A673 (cell line): ENCODE data around the gene ZNF664. TPM values are rescaled to one million over a fixed set of nuclear protein-coding genes. Genes with fewer than 3 reads are reported as not detected.

ENCODE experiments used
- BruUV-seq: library from RNA; stranded (reverse); fragments of 400-500 nt; replicated peaks from 2 replicates; lab custom pipeline; 2021; lab: Mats Ljungman, UMichigan
- CTCF ChIA-PET: fragments of 300-600 bp; sonication (Branson Sonifier 250); formaldehyde crosslinking; loops from one replicate; lab custom pipeline; 2022; ENCODE audit warnings: antibody characterized with exemption; lab: Charles Lee
- POLR2A ChIA-PET: fragments of 300-600 bp; sonication (Branson Sonifier 250); formaldehyde crosslinking; loops from one replicate; lab custom pipeline; 2022; ENCODE audit warnings: antibody characterized with exemption; ENCODE audit not compliant: low non-redundant PET; lab: Charles Lee
- DNase-seq: peaks from one replicate; pipeline ENCODE4 v3.0.0-alpha.2; 2015; ENCODE audit warnings: low spot score
- H3K27ac ChIP-seq: fragments of 200-600 bp; sonication (generic); 2 replicates; pipeline ENCODE4 v1.5.1; 2016; ENCODE audit warnings: mixed run types, low read depth, mild to moderate bottlenecking, mixed read lengths, antibody characterized with exemption, low read length; ENCODE audit not compliant: poor library complexity, severe bottlenecking
- H3K27me3 ChIP-seq: fragments of 200-600 bp; sonication (generic); replicated peaks from 2 replicates; pipeline ENCODE4 v1.6.1; 2017; ENCODE audit warnings: mixed run types, low read depth, mild to moderate bottlenecking, mixed read lengths, antibody characterized with exemption, low read length; ENCODE audit not compliant: insufficient read depth, poor library complexity
- H3K36me3 ChIP-seq: fragments of 200-600 bp; sonication (generic); 2 replicates; pipeline ENCODE4 v1.6.1; 2016; ENCODE audit warnings: mixed run types, mild to moderate bottlenecking, mixed read lengths, antibody characterized with exemption, low read length; ENCODE audit not compliant: insufficient read depth, poor library complexity, severe bottlenecking
- H3K4me1 ChIP-seq: fragments of 200-600 bp; sonication (generic); 2 replicates; pipeline ENCODE4 v1.6.1; 2017; ENCODE audit warnings: mixed run types, mild to moderate bottlenecking, mixed read lengths, antibody characterized with exemption, low read length; ENCODE audit not compliant: insufficient read depth, poor library complexity, severe bottlenecking
- H3K4me3 ChIP-seq: fragments of 200-600 bp; sonication (generic); 2 replicates; pipeline ENCODE4 v1.5.1; 2016; ENCODE audit warnings: low read depth, mixed run types, mild to moderate bottlenecking, mixed read lengths, low read length; ENCODE audit not compliant: poor library complexity, severe bottlenecking
- H3K9me3 ChIP-seq: fragments of 200-600 bp; sonication (generic); 2 replicates; pipeline ENCODE4 v1.6.1; 2016; ENCODE audit warnings: mixed run types, low read depth, mild to moderate bottlenecking, mixed read lengths, antibody characterized with exemption, low read length; ENCODE audit not compliant: poor library complexity, severe bottlenecking
- EZH2 ChIP-seq: fragments of 200-600 bp; sonication (generic); IDR thresholded peaks from 2 replicates; pipeline ENCODE4 v1.6.1; 2017; ENCODE audit warnings: borderline replicate concordance, low read depth, mild to moderate bottlenecking, mixed read lengths, antibody characterized with exemption, low read length; ENCODE audit not compliant: poor library complexity, severe bottlenecking
- intact Hi-C: fragments of 100-400 bp; cut with micrococcal nuclease; formaldehyde crosslinking; loops from one replicate; pipeline ENCODE4 v1.10.0; 2022; ENCODE audit not compliant: unreplicated experiment
- total RNA-seq: library from RNA; stranded (reverse); gene quantifications from 2 replicates; pipeline ENCODE4 v1.2.3, GENCODE V29; 2021
- TF ChIP-seq, protein P1 (sequence below): fragments of 300-800, 200-600 bp; sonication (generic); conservative IDR thresholded peaks from 2 replicates; pipeline ENCODE4 v1.5.1; 2017; ENCODE audit warnings: low read depth, mild to moderate bottlenecking, antibody characterized with exemption, low read length, moderate library complexity, mixed read lengths

Gene ZNF664
- total RNA-seq, 1 experiment from 2014 or later, result 135 TPM

DNA sequence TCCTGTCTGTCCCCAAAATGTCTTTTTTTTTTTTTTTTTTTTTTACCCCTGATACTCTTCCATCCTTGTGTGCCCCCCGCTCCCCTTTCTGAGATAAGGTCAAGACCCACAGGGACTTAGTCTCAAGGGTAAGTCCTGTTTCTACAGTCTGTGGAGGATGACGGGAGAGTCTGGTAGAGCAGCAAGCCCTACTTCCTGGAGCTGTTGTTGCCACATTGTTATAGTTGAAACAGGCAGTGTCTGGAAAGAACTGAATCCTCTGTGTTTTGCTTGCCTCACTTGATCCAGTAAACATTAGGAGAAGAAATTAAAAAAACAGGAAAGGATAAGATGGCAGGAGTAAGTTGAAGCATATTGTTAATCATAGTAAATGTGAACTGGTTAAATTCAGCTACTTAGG, 45.5 kb downstream of the ZNF664 start:
- no peaks in the 10 kb centered on the region for H3K9me3 ChIP-seq
- ChIA-PET POLR2A (no interaction called here), CTCF (no interaction called here)
- no peaks in the 10 kb centered on the region for H3K27me3 ChIP-seq
- DNase-seq, result no peak
- H3K27ac ChIP-seq, result no peak overlapping the region
- no TSS peak for BruUV-seq
- intact Hi-C loops, result no loop called here
- H3K4me3 ChIP-seq, result no peak overlapping the region
- H3K4me1 ChIP-seq, result no peaks in the 10 kb centered on the region
- no peaks in the 10 kb centered on the region for H3K36me3 ChIP-seq
- TF ChIP-seq EZH2, result no peak
- TF ChIP-seq, protein P1, sequence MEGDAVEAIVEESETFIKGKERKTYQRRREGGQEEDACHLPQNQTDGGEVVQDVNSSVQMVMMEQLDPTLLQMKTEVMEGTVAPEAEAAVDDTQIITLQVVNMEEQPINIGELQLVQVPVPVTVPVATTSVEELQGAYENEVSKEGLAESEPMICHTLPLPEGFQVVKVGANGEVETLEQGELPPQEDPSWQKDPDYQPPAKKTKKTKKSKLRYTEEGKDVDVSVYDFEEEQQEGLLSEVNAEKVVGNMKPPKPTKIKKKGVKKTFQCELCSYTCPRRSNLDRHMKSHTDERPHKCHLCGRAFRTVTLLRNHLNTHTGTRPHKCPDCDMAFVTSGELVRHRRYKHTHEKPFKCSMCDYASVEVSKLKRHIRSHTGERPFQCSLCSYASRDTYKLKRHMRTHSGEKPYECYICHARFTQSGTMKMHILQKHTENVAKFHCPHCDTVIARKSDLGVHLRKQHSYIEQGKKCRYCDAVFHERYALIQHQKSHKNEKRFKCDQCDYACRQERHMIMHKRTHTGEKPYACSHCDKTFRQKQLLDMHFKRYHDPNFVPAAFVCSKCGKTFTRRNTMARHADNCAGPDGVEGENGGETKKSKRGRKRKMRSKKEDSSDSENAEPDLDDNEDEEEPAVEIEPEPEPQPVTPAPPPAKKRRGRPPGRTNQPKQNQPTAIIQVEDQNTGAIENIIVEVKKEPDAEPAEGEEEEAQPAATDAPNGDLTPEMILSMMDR, result no peak

DNA sequence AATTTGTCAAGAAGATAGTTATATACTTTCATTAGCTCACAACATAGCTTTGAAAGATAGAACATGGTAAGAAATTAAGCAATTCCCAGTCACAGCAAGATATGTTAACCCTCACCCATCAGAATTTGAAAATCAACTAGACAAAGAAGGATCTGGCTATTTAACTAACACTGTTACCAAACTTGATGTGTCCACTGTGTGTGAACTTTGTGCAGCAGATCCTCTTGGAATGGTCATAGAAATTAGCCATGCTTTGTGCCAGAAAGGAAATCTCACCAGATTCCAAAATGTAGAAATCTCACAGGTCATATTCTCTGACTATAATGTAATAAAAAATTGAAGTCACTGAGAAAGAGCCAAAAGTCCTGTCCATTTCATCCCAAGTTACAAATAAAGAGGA, 46.1 kb downstream of the ZNF664 start:
- no peak for DNase-seq
- POLR2A ChIA-PET, result no interaction called here
- intact Hi-C loops, result no loop called here
- Histone ChIP-seq H3K27ac (no peak overlapping the region), H3K36me3 (no peaks in the 10 kb centered on the region), H3K9me3 (no peaks in the 10 kb centered on the region), H3K27me3 (no peaks in the 10 kb centered on the region), H3K4me3 (no peak overlapping the region), H3K4me1 (no peaks in the 10 kb centered on the region)
- no TSS peak for BruUV-seq
- CTCF ChIA-PET, result no interaction called here
- no peak for TF ChIP-seq EZH2
- TF ChIP-seq, protein P1, result no peak

GRCh38 chr12:124020514-124020949, 47.5 kb downstream of the ZNF664 start:
- POLR2A ChIA-PET, result no interaction called here
- H3K27ac ChIP-seq, result no peak overlapping the region
- BruUV-seq, result no TSS peak

More at GRCh38 chr12:124020514-124020949, 47.5 kb downstream of the ZNF664 start:
- DNase-seq, result no peak
- Histone ChIP-seq H3K36me3 (no peaks in the 10 kb centered on the region), H3K4me1 (no peaks in the 10 kb centered on the region), H3K9me3 (no peaks in the 10 kb centered on the region), H3K4me3 (no peak overlapping the region), H3K27me3 (no peaks in the 10 kb centered on the region)
- CTCF ChIA-PET, result no interaction called here
- intact Hi-C loops, result no loop called here
- no peak for TF ChIP-seq EZH2
- TF ChIP-seq, protein P1, result no peak
